A549 (cell line): Measurements from ENCODE around the gene CELSR1. TPM values are rescaled to one million over a fixed set of nuclear protein-coding genes. Genes with fewer than 3 reads are reported as not detected.

Experiments
- ATAC-seq, 2 experiments: fragments of 200-7000 bp in 1 of 2; fragments of >200 bp in 1 of 2; cut with Nextera tagmentation in 1 of 2; cut with Tn5 transposase in 1 of 2; 3 replicates each; pipeline versions ENCODE4 v1.8.0 to v1.9.1; 2018 to 2020; ENCODE audit warnings: mild to moderate bottlenecking in 1 of 2, moderate library complexity in 1 of 2
- CTCF ChIA-PET: fragments of 300-600 bp; sonication (Branson Sonifier 250); formaldehyde crosslinking; extraction: SDS; loops from one replicate; lab custom pipeline; 2021; ENCODE audit warnings: antibody characterized with exemption, inconsistent platforms; lab: Yijun Ruan, JAX
- POLR2A ChIA-PET: fragments of 350-600 bp; formaldehyde crosslinking; extraction: SDS; loops from one replicate; lab custom pipeline; 2021; ENCODE audit warnings: antibody characterized with exemption, inconsistent platforms; lab: Yijun Ruan, JAX
- DNase-seq, 2 experiments: peaks; one replicate each; pipeline versions ENCODE4 v3.0.0 to v3.0.0-alpha.2; 2011 to 2016; ENCODE audit warnings: low read depth in 1 of 2, low spot score in 1 of 2
- FAIRE-seq: peaks from 2 replicates; lab custom pipeline; 2011; peaks lifted over from hg19 to GRCh38; lab: Jason Lieb, UNC
- H3K27ac ChIP-seq, 2 experiments: fragments of >200 bp; sonication (Bioruptor Twin); formaldehyde crosslinking; 3 replicates each; pipeline ENCODE4 v1.5.1; 2016 to 2017
- H3K4me1 ChIP-seq: fragments of >200 bp; sonication (Bioruptor Twin); formaldehyde crosslinking; 3 replicates; pipeline ENCODE4 v1.6.1; 2016
- H3K4me2 ChIP-seq: fragments of >200 bp; sonication (Bioruptor Twin); formaldehyde crosslinking; 3 replicates; pipeline ENCODE4 v1.6.1; 2016
- H3K4me3 ChIP-seq: fragments of >200 bp; sonication (Bioruptor Twin); formaldehyde crosslinking; 3 replicates; pipeline ENCODE4 v1.5.1; 2016
- H3K9me3 ChIP-seq: fragments of >200 bp; sonication (Bioruptor Twin); formaldehyde crosslinking; 3 replicates; pipeline ENCODE4 v1.6.1; 2016
- CBX2 ChIP-seq: fragments of 200-600 bp; sonication (generic); IDR thresholded peaks from 2 replicates; pipeline ENCODE4 v1.6.1; 2016; ENCODE audit warnings: low read depth, mild to moderate bottlenecking, borderline replicate concordance
- CEBPB ChIP-seq, 2 experiments: fragments of >200 bp in 1 of 2; sonication (Bioruptor Twin) in 1 of 2; formaldehyde crosslinking in 1 of 2; IDR thresholded peaks; 2 replicates each; pipeline ENCODE4 v1.6.1; 2012 to 2016
- EHF ChIP-seq: fragments of 250-450 bp; sonication (Bioruptor Pico); IDR thresholded peaks from 2 replicates; pipeline ENCODE4 v1.5.0; 2020; ENCODE audit warnings: mild to moderate bottlenecking
- EHMT2 ChIP-seq: fragments of 200-600 bp; sonication (generic); IDR thresholded peaks from 2 replicates; pipeline ENCODE4 v1.6.1; 2016; ENCODE audit warnings: antibody characterized with exemption, low read depth, mild to moderate bottlenecking, moderate library complexity
- EP300 ChIP-seq, 2 experiments: fragments of >200 bp; sonication (Bioruptor Twin); formaldehyde crosslinking; IDR thresholded peaks; 2 replicates in 1 of 2; 3 replicates in 1 of 2; pipeline ENCODE4 v1.6.1; 2016 to 2017
- ESRRA ChIP-seq: fragments of 150-350 bp; IDR thresholded peaks from 2 replicates; pipeline ENCODE4 v1.6.1; 2014; ENCODE audit warnings: mild to moderate bottlenecking, low read length, borderline replicate concordance
- FOSB ChIP-seq: fragments of 250-450 bp; sonication (Bioruptor Pico); IDR thresholded peaks from 2 replicates; pipeline ENCODE4 v1.5.0; 2020; ENCODE audit warnings: mild to moderate bottlenecking, moderate library complexity
- HDAC2 ChIP-seq: fragments of 200-600 bp; sonication (generic); IDR thresholded peaks from 2 replicates; pipeline ENCODE4 v1.6.1; 2016
- HOXA7 ChIP-seq: fragments of 250-450 bp; sonication (Bioruptor Pico); IDR thresholded peaks from 2 replicates; pipeline ENCODE4 v1.5.0; 2020; ENCODE audit warnings: mild to moderate bottlenecking, moderate library complexity
- HOXB13 ChIP-seq: fragments of 250-450 bp; sonication (Bioruptor Pico); IDR thresholded peaks from 2 replicates; pipeline ENCODE4 v1.5.0; 2020; ENCODE audit warnings: low read depth, mild to moderate bottlenecking, moderate library complexity
- KDM1A ChIP-seq: fragments of 200-600 bp; sonication (generic); IDR thresholded peaks from 2 replicates; pipeline ENCODE4 v1.6.1; 2016; ENCODE audit warnings: low read depth, mild to moderate bottlenecking
- KDM5A ChIP-seq: fragments of 200-600 bp; sonication (generic); IDR thresholded peaks from 2 replicates; pipeline ENCODE4 v1.6.1; 2016; ENCODE audit warnings: antibody characterized with exemption, mild to moderate bottlenecking
- PBX3 ChIP-seq: IDR thresholded peaks from 2 replicates; pipeline ENCODE4 v1.6.1; 2012
- RARB ChIP-seq: fragments of 250-450 bp; sonication (Bioruptor Pico); IDR thresholded peaks from 2 replicates; pipeline ENCODE4 v1.8.0; 2021; ENCODE audit warnings: mild to moderate bottlenecking, moderate library complexity
- RFX5 ChIP-seq: fragments of 450-650 bp; IDR thresholded peaks from 2 replicates; pipeline ENCODE4 v1.7.1; 2014; ENCODE audit warnings: antibody characterized with exemption, mild to moderate bottlenecking, moderate library complexity
- RNF2 ChIP-seq: fragments of 200-600 bp; sonication (generic); IDR thresholded peaks from 2 replicates; pipeline ENCODE4 v1.6.1; 2016; ENCODE audit warnings: low read depth, mild to moderate bottlenecking, antibody characterized with exemption, moderate library complexity, borderline replicate concordance
- TFCP2L1 ChIP-seq: fragments of 250-450 bp; sonication (Bioruptor Pico); IDR thresholded peaks from 2 replicates; pipeline ENCODE4 v1.5.0; 2021; ENCODE audit warnings: mild to moderate bottlenecking
- TP53 ChIP-seq: fragments of 250-450 bp; sonication (Bioruptor Pico); IDR thresholded peaks from 2 replicates; pipeline ENCODE4 v1.5.0; 2021; ENCODE audit warnings: mild to moderate bottlenecking, moderate library complexity
- ZC3H11A ChIP-seq: fragments of 450-650 bp; IDR thresholded peaks from 2 replicates; pipeline ENCODE4 v1.6.1; 2014; ENCODE audit warnings: antibody characterized with exemption, mild to moderate bottlenecking
- WGBS: methylation state at CpG from one replicate; pipeline ENCODE4 v1.1.6; 2017; ENCODE audit errors: missing lambda C conversion rate; 5-methylcytosine and 5-hydroxymethylcytosine counted together
- polyA plus RNA-seq, 4 experiments: library from polyadenylated mRNA; depleted of rRNA in 3 of 4; stranded (reverse); fragments of >200 nt; fragmentation: RNase III in 1 of 4; extraction: RNeasy Plus Mini Kit Qiagen cat#74134 plus additional on column Dnase treatment in 1 of 4; gene quantifications; 2 replicates in 3 of 4; 3 replicates in 1 of 4; pipeline ENCODE4 v1.2.3, GENCODE V29; 2011 to 2017
- TF ChIP-seq, protein P1 (sequence below): fragments of >200 bp; sonication (Bioruptor Twin); formaldehyde crosslinking; IDR thresholded peaks from 3 replicates; pipeline ENCODE4 v1.5.1; 2016
- TF ChIP-seq, protein P2 (sequence below): fragments of >200 bp; sonication (Bioruptor Twin); formaldehyde crosslinking; IDR thresholded peaks from 3 replicates; pipeline ENCODE4 v1.6.1; 2016

CELSR1 gene
- polyA plus RNA-seq, 2 of the 4 experiments (the other 2 are of a cell fraction), result 15.3 to 31.8 TPM

GRCh38 chr22:46569848-46570695, 32.7 kb upstream of the CELSR1 start:
- H3K4me1 ChIP-seq, result peaks cover 7% of the 10 kb centered on the region
- ChIA-PET CTCF (interaction anchor here (1.2 kb wide), 2 partner anchors 23 to 202 kb away, joined by 3 read pairs; no protein-coding TSS in a partner anchor), POLR2A (no interaction called here)
- FAIRE-seq (no peak), DNase-seq (no peak), ATAC-seq (no peak)
- H3K27ac ChIP-seq, result no peak overlapping the region
- no peak for TF ChIP-seq RARB (CRISPR knock-in tag)
- no peak for TF ChIP-seq CEBPB (IDR thresholded peaks at IDR 0.05)
- no peak for TF ChIP-seq EHF
- TF ChIP-seq, protein P1, sequence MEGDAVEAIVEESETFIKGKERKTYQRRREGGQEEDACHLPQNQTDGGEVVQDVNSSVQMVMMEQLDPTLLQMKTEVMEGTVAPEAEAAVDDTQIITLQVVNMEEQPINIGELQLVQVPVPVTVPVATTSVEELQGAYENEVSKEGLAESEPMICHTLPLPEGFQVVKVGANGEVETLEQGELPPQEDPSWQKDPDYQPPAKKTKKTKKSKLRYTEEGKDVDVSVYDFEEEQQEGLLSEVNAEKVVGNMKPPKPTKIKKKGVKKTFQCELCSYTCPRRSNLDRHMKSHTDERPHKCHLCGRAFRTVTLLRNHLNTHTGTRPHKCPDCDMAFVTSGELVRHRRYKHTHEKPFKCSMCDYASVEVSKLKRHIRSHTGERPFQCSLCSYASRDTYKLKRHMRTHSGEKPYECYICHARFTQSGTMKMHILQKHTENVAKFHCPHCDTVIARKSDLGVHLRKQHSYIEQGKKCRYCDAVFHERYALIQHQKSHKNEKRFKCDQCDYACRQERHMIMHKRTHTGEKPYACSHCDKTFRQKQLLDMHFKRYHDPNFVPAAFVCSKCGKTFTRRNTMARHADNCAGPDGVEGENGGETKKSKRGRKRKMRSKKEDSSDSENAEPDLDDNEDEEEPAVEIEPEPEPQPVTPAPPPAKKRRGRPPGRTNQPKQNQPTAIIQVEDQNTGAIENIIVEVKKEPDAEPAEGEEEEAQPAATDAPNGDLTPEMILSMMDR, result no peak
- no peak for TF ChIP-seq KDM1A
- no peak for TF ChIP-seq RNF2
- no peak for TF ChIP-seq ZC3H11A
- no peak for TF ChIP-seq EP300 (IDR thresholded peaks at IDR 0.05)
- no peak for TF ChIP-seq HDAC2
- no peak for TF ChIP-seq CBX2
- TF ChIP-seq ESRRA, result no peak
- TF ChIP-seq HOXB13 (CRISPR knock-in tag), result no peak
- no peak for TF ChIP-seq EHMT2
- no peak for TF ChIP-seq HOXA7 (CRISPR knock-in tag)
- TF ChIP-seq, protein P2, sequence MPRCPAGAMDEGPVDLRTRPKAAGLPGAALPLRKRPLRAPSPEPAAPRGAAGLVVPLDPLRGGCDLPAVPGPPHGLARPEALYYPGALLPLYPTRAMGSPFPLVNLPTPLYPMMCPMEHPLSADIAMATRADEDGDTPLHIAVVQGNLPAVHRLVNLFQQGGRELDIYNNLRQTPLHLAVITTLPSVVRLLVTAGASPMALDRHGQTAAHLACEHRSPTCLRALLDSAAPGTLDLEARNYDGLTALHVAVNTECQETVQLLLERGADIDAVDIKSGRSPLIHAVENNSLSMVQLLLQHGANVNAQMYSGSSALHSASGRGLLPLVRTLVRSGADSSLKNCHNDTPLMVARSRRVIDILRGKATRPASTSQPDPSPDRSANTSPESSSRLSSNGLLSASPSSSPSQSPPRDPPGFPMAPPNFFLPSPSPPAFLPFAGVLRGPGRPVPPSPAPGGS, result no peak
- no peak for TF ChIP-seq KDM5A
- no peak for TF ChIP-seq FOSB (CRISPR knock-in tag)
- TF ChIP-seq TP53 (CRISPR knock-in tag), result no peak
- TF ChIP-seq TFCP2L1, result no peak
- TF ChIP-seq PBX3, result no peak
- WGBS, result 82% methylated on average over 11 of the region's 17 CpGs
- peaks cover 3% of the 10 kb centered on the region; the same call in 1 of the 3 replicates for H3K9me3 ChIP-seq
- H3K4me3 ChIP-seq, result no peak overlapping the region
- H3K4me2 ChIP-seq, result no peak overlapping the region

- peaks cover 3% of the 10 kb centered on the region; the same call in 2 of the 3 replicates for H3K4me1 ChIP-seq
- FAIRE-seq, result no peak
- H3K4me2 ChIP-seq, result no peak overlapping the region
- ChIA-PET CTCF (interaction anchor here (1.2 kb wide), 2 partner anchors 22 to 201 kb away, joined by 3 read pairs; no protein-coding TSS in a partner anchor), POLR2A (no interaction called here)
- no peak for DNase-seq
- H3K4me3 ChIP-seq, result no peak overlapping the region
- peaks cover 3% of the 10 kb centered on the region; the same call in 1 of the 3 replicates for H3K9me3 ChIP-seq
- no peak for TF ChIP-seq RFX5
- no peak overlapping the region for H3K27ac ChIP-seq
- 68% methylated on average over 21 of the region's 23 CpGs for WGBS
- peak; percentile 41 to 42 for ATAC-seq
These were observed 31.8 kb upstream of the CELSR1 start for GRCh38 chr22:46569055-46569847.
